ENCODE data around the gene COA5. TPM values are rescaled to one million over a fixed set of nuclear protein-coding genes. Genes with fewer than 3 reads are reported as not detected.

The COA5 gene
- total and polyA plus RNA-seq, 7 donors, result 22.5 to 58.5 (median 33.2) TPM

DNA sequence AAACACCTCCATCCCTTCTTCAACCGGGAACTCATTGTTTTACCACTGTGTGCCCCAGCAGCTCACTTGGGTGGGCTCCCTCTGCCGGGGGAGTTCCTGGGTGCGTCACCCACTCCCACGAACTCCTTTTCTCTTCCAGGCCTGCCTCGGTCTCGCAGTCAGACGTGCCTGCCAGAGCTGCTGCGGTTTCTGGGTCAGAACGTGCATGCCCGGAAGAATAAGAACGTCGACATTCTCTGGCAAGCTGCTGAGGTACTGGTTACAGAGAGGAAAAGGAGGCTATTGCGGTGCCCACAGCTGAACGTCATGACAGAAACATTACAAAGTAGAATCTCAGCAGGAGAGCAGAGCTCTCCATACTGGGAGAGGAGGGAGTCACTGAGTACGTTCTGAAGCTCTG lies 35.6 kb downstream of the COA5 start:
- Histone ChIP-seq H3K4me3 (no peak overlapping the region), H3K27me3 (ENCODE audit: insufficient read depth in 3 of 3, low read length in 2 of 3) (no peaks in the 10 kb centered on the region), H3K9me3 (no peaks in the 10 kb centered on the region), H3K27ac (no peak overlapping the region), H3K36me3 (ENCODE audit: insufficient read depth in 1 of 2, low read depth in 1 of 2) (peaks cover 6 to 87% of the 10 kb centered on the region in 2 donors), H3K4me1 (no peaks in the 10 kb centered on the region)
- no peak for DNase-seq
- intact Hi-C loops (cut with DNase I), result no loop called here
- WGBS, 3 donors, result 85 to 92% (median 85%) methylated on average over 15 of the region's 15 CpGs
- ATAC-seq, result no peak
- TF ChIP-seq, protein P1, sequence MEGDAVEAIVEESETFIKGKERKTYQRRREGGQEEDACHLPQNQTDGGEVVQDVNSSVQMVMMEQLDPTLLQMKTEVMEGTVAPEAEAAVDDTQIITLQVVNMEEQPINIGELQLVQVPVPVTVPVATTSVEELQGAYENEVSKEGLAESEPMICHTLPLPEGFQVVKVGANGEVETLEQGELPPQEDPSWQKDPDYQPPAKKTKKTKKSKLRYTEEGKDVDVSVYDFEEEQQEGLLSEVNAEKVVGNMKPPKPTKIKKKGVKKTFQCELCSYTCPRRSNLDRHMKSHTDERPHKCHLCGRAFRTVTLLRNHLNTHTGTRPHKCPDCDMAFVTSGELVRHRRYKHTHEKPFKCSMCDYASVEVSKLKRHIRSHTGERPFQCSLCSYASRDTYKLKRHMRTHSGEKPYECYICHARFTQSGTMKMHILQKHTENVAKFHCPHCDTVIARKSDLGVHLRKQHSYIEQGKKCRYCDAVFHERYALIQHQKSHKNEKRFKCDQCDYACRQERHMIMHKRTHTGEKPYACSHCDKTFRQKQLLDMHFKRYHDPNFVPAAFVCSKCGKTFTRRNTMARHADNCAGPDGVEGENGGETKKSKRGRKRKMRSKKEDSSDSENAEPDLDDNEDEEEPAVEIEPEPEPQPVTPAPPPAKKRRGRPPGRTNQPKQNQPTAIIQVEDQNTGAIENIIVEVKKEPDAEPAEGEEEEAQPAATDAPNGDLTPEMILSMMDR (IDR thresholded peaks at IDR 0.05), result no peak

DNA sequence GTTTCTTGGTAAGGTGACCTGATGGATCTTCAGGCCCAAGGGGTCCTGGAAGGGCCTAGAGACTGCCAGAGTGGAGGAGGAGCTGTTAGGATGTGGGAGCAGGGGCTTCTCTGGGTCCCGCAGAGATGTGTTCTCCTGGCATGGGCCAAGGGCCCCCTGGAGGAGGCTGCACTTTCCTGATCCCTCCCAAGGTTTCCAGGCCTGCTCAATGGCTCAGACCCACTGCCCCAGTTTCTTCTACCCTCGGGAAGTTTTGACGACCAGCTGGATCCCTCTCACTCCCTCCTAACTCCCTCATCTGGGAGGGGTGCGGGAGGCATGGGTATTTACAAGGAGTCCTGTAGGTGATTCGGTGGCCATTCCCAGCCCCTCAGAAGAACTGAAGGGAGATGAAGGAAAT lies 36.1 kb downstream of the COA5 start:
- WGBS, 3 donors, result 75 to 79% (median 75%) methylated on average over 5 of the region's 5 CpGs
- intact Hi-C loops (cut with DNase I), result no loop called here

DNA sequence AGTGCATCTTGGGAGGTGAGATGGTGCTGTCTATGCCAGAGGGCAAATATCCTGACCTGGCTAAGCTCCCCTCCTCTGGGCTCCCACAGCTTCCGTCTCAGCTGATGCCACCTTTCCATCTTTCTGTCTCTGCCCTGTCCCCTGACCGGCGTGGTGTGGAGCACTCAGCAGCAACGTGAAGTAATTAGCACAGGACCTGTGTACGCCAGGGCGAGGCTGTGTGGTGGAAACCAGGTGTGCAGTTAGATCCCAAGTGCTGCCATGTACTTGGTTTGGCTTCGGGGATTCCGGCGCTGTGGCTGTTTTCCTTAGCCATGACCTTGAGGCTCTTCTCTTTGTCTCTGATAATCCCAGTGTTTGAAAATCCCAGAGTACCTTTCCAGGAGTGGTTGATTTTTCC lies 36.5 kb downstream of the COA5 start:
- H3K36me3 ChIP-seq (ENCODE audit: insufficient read depth in 1 of 2, low read depth in 1 of 2), result peaks cover 2 to 85% of the 10 kb centered on the region in 2 donors
- intact Hi-C loops (cut with DNase I), result no loop called here
- 94 to 96% (median 94%) methylated on average over 9 of the region's 9 CpGs for WGBS, 3 donors
- H3K4me1 ChIP-seq, result no peaks in the 10 kb centered on the region
- no peaks in the 10 kb centered on the region for H3K9me3 ChIP-seq
- ATAC-seq (no peak), DNase-seq (no peak)
- no peak overlapping the region for H3K4me3 ChIP-seq
- TF ChIP-seq, protein P1 (IDR thresholded peaks at IDR 0.05), result no peak
- H3K27me3 ChIP-seq (ENCODE audit: insufficient read depth in 3 of 3, low read length in 2 of 3), result no peaks in the 10 kb centered on the region
- no peak overlapping the region for H3K27ac ChIP-seq

More for the DNA sequence above, 36.1 kb downstream of the COA5 start:
- no peaks in the 10 kb centered on the region for H3K27me3 ChIP-seq (ENCODE audit: insufficient read depth in 3 of 3, low read length in 2 of 3)
- no peaks in the 10 kb centered on the region for H3K9me3 ChIP-seq
- H3K27ac ChIP-seq, result no peak overlapping the region
- H3K36me3 ChIP-seq (ENCODE audit: insufficient read depth in 1 of 2, low read depth in 1 of 2), result peaks cover 5 to 88% of the 10 kb centered on the region in 2 donors
- DNase-seq (no peak), ATAC-seq (no peak)
- no peak overlapping the region for H3K4me3 ChIP-seq
- TF ChIP-seq, protein P1 (IDR thresholded peaks at IDR 0.05), result no peak
- H3K4me1 ChIP-seq, result no peaks in the 10 kb centered on the region

DNA sequence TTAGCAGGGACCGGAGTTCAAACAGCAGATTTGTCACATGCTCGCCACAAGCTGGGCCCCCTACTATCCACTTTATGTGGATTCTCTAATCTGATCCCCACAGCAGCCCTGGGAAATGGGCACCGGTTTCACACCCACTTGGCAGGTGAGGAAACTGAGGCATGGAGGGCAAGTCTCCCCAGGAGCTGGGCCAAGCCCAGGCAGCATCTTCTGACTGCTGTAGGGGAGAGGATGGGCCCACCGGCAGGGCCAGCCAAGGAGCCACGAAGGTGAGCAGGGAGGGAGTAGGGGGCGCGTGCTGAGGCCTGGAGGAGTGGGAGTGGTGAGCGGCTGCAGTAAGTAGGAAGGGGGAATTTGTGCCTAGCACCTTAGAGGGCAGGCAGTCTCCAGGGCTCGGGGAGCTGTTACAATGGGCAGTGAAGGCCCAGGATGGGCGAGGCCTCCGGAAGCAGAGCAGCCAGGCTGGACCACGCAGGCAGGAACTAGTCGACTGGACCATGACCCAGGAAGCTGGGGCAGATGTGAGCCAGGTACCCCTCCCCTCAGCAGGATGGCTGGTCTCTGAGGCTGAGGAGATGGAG lies 37.1 kb downstream of the COA5 start:
- H3K27ac ChIP-seq, result no peak overlapping the region
- no peaks in the 10 kb centered on the region for H3K9me3 ChIP-seq
- no peaks in the 10 kb centered on the region for H3K27me3 ChIP-seq (ENCODE audit: insufficient read depth in 3 of 3, low read length in 2 of 3)
- no peak for DNase-seq
- peaks cover 2 to 88% of the 10 kb centered on the region in 2 donors for H3K36me3 ChIP-seq (ENCODE audit: insufficient read depth in 1 of 2, low read depth in 1 of 2)
- H3K4me3 ChIP-seq, result no peak overlapping the region
- intact Hi-C loops (cut with DNase I), result no loop called here
- 86 to 91% (median 89%) methylated on average over 13 of the region's 13 CpGs for WGBS, 3 donors
- TF ChIP-seq, protein P1 (IDR thresholded peaks at IDR 0.05), result no peak
- ATAC-seq, result no peak
- no peaks in the 10 kb centered on the region for H3K4me1 ChIP-seq

DNA sequence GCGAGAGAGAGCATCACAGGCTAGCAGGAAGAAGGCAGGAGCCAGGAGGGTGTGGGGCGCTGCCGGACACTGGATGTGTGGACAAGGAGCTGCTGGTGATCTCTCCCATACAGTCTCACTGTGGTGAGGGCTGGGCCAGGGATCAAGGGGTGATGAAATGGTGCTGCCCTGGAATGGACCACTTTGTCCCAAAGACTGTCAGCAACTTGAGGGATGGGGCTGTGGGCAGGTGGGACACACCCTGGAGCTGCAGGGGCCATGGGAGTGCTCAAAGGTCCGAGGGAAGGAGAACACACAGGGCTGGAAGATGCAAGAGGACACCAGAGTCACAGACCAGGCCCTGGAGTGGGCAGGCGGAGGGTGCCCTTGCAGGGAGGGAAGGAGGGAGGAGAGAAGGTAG lies 38.0 kb downstream of the COA5 start:
- DNase-seq (peak in 1 of 2 donors; percentile 44), ATAC-seq (no peak)
- no peaks in the 10 kb centered on the region for H3K4me1 ChIP-seq
- no peak overlapping the region for H3K4me3 ChIP-seq
- H3K27ac ChIP-seq, result no peak overlapping the region
- WGBS, 3 donors, result 93 to 95% (median 93%) methylated on average over 5 of the region's 5 CpGs
- intact Hi-C loops (cut with DNase I), result no loop called here
- TF ChIP-seq, protein P1 (IDR thresholded peaks at IDR 0.05), result no peak
- H3K9me3 ChIP-seq, result no peaks in the 10 kb centered on the region
- no peaks in the 10 kb centered on the region for H3K27me3 ChIP-seq (ENCODE audit: insufficient read depth in 3 of 3, low read length in 2 of 3)
- peaks cover 2 to 89% of the 10 kb centered on the region in 2 donors for H3K36me3 ChIP-seq (ENCODE audit: insufficient read depth in 1 of 2, low read depth in 1 of 2)

Measured in psoas muscle (tissue), 8 donors.